Measurements from ENCODE around the gene FLT4.

FLT4 gene

DNA sequence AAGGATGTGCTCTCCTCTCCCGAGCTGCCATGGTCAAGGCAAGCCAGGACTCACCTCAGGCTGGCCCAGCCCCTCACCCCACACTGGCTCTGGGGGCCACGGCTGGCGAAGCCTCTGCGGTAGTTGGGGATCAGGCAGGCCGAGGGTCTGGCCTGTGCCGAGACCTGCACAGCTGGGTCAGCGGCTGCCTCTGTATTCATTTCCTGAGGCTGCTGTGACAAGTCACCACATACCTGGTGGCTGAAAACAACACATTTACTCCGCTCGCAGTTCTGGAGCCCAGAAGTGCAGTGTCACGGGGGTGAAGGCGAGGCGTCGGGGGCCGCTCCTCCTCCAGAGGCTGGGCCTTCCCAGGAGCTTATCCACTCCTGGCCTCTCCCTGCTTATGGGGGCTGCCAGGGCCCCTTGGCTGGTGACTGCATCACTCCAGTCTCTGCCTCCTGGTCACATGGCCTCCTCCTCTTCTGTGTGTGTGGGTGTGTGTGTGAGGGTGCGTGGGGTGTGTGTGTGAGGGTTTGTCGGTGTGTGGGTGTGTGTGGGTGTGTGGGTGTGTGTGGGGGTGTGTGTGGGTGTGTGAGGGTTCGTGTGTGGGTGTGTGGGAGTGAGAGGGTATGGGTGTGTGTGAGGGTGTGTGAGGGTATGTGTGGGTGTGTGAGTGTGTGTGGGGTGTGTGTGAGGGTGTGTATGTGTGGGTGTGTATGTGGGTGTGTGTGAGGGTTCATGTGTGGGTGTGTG, 54.9 kb downstream of the FLT4 start:
- in situ Hi-C loops (cut with MboI; ENCODE audit: low sequenced_read_pairs) = no loop called here

- in situ Hi-C loops (cut with MboI; ENCODE audit: low sequenced_read_pairs) = no loop called here
Measured at GRCh38 chr5:180593446-180594206, 55.8 kb downstream of the FLT4 start.

- in situ Hi-C loops (cut with MboI; ENCODE audit: low sequenced_read_pairs) = no loop called here
Measured at GRCh38 chr5:180592176-180592575, 57.2 kb downstream of the FLT4 start.

DNA sequence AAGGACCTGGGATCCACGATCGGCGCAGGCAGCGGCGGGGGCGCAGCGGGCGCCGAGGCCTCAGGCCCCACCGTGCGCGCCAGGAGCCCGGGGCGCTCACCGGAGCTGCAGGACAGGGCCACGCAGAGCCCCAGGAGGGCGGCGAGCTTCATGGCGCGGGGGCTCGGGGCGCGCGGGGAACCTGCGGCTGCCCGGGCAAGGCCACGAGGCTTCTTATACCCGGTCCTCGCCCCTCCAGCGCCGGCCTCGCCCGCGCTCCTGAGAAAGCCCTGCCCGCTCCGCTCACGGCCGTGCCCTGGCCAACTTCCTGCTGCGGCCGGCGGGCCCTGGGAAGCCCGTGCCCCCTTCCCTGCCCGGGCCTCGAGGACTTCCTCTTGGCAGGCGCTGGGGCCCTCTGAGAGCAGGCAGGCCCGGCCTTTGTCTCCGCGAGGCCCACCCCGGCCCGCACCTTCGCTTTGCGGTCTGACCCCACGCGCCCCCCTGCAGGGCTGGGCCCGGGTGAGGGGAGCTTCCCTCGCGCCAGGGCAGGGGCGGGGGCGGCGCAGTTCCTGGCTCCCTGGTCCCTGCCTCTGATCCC, 58.0 kb downstream of the FLT4 start, which contains the start of gene SCGB3A1:
TSS of gene SCGB3A1 (minus strand) at position 189 of the 577 bp plus-strand sequence. CDS start at position 152, 37 bp downstream.
- in situ Hi-C loops (cut with MboI; ENCODE audit: low sequenced_read_pairs) = no loop called here

- in situ Hi-C loops (cut with MboI; ENCODE audit: low sequenced_read_pairs) = no loop called here
Measured at GRCh38 chr5:180590543-180591310, 58.7 kb downstream of the FLT4 start.

GRCh38 chr5:180589771-180590542, 59.4 kb downstream of the FLT4 start:
- in situ Hi-C loops (cut with MboI; ENCODE audit: low sequenced_read_pairs) = no loop called here

DNA sequence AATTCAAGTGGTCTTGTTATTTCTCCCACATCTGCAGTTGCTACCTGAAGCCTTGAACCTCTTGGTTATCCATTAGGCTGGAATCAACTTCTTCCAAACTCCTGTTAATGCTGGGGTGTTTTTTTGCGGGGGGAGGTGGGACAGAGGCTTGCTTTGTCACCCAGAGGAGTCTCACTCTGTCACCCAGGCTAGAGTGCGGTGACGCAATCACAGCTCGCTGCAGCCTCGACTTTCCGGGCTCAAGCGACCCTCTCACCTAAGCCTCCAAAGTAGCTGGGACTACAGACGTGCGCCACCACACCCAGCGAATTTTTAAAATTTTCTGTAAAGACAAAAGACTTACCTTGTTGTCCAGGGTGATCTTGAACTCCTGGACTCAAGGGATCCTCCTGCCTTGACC, 62.5 kb downstream of the FLT4 start:
- in situ Hi-C loops (cut with MboI; ENCODE audit: low sequenced_read_pairs) = no loop called here

- in situ Hi-C loops (cut with MboI; ENCODE audit: low sequenced_read_pairs) = no loop called here
Measured at GRCh38 chr5:180586204-180586603, 63.2 kb downstream of the FLT4 start.

DNA sequence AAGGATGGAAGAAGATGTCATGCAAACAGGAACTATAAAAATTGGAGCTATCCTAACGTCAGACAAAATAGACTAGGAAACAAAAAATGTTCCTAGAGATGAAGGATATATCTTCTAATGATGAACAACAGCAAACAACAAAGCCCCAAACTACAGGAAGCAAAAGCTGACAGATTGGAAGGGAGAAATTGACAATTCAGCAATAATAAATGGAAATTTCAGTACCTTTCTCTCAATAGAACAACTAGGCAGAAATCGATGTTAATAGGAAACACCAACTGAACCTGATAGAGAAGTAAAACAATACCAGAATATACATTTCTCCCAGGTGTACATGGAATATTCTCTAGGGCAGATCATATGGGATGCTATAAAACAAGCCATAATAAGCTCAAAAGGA, 65.7 kb downstream of the FLT4 start:
- in situ Hi-C loops (cut with MboI; ENCODE audit: low sequenced_read_pairs) = no loop called here

- in situ Hi-C loops (cut with MboI; ENCODE audit: low sequenced_read_pairs) = no loop called here
Measured at GRCh38 chr5:180580681-180581080, 68.7 kb downstream of the FLT4 start.

DNA sequence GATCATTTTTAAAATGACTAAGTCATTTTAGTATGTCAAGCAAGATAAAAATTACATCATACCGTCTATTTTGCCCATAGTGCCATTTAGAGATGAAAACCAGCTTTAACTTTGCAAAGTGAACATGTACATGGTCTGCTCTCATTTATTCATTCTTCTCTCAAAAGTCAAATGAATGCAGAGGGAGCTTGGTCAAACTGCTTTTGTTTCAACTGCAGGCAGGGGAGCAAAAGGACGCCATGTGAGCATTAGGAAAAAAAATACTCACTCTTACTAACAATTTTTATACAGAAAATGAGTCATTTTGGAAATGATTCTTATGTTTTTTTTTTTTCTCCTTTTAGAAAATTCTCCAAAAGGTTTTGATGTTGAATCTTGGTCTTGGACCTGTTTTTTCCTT, 73.8 kb downstream of the FLT4 start:
- in situ Hi-C loops (cut with MboI; ENCODE audit: low sequenced_read_pairs) = no loop called here

GRCh38 chr5:180568914-180569313, 80.5 kb downstream of the FLT4 start:
- in situ Hi-C loops (cut with MboI; ENCODE audit: low sequenced_read_pairs) = no loop called here

GRCh38 chr5:180563994-180564393, 85.4 kb downstream of the FLT4 start:
- in situ Hi-C loops (cut with MboI; ENCODE audit: low sequenced_read_pairs) = no loop called here

GRCh38 chr5:180558232-180558631, 91.2 kb downstream of the FLT4 start:
- in situ Hi-C loops (cut with MboI; ENCODE audit: low sequenced_read_pairs) = no loop called here

- in situ Hi-C loops (cut with MboI; ENCODE audit: low sequenced_read_pairs) = no loop called here
Measured at GRCh38 chr5:180557217-180557809, 92.1 kb downstream of the FLT4 start.

DNA sequence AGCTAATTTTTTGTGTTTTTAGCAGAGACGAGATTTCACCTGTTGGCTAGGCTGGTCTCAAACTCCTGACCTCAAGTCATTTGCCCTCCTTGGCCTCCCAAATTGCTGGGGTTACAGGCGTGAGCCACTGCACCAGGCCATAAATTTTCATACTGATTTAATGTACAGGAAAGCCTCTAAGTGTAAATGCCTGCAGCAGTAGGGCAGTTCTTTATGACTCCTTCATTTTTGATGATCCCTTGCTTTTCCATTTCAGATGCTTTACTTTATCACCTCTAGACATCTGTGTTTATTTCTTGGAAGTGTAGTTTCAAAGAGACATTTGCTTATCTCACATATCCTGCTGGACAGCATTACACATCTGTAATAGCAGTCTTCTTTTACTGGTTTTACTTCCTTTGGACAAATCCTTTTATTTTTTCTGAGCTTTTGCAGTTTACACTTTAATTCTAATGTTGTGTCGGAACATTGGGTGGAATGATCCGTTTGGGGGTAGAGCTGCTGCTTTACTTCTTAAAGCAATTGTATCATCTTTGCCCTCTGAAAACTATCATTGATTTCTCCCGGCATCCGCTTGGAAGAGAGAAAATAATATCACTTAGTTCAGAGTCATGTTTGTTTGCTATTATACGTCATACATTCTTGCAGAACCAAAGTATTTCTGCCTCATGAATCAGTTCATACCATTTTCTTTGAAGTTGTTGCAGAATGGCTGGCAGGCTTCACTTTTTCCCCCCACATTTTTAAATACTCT, 94.1 kb downstream of the FLT4 start:
- in situ Hi-C loops (cut with MboI; ENCODE audit: low sequenced_read_pairs) = no loop called here

- in situ Hi-C loops (cut with MboI; ENCODE audit: low sequenced_read_pairs) = no loop called here
Measured at GRCh38 chr5:180553530-180553929, 95.9 kb downstream of the FLT4 start.
